Chondrocyte (in vitro differentiated cells): Measurements from ENCODE around the gene KCNA3. TPM values are rescaled to one million over a fixed set of nuclear protein-coding genes. Genes with fewer than 3 reads are reported as not detected.

ENCODE experiments used
- DNase-seq: peaks from one replicate; pipeline ENCODE4 v3.0.0; 2021; ENCODE audit warnings: mixed read lengths, low spot score
- H3K27ac Mint-ChIP-seq: one replicate; pipeline ENCODE4 v1.8.0; 2021; ENCODE audit warnings: mild to moderate bottlenecking, moderate library complexity, mixed read lengths; ENCODE audit not compliant: unreplicated experiment
- H3K27me3 Mint-ChIP-seq: 2 replicates; pipeline ENCODE4 v1.8.0; 2021; ENCODE audit warnings: low read depth, mixed read lengths
- H3K36me3 Mint-ChIP-seq: 2 replicates; pipeline ENCODE4 v1.8.0; 2021; ENCODE audit warnings: low read depth, mixed read lengths
- H3K4me1 Mint-ChIP-seq: 2 replicates; pipeline ENCODE4 v1.8.0; 2021; ENCODE audit warnings: low read depth, mild to moderate bottlenecking, mixed read lengths
- H3K4me3 Mint-ChIP-seq: one replicate; pipeline ENCODE4 v1.8.0; 2021; ENCODE audit warnings: mild to moderate bottlenecking, moderate library complexity, mixed read lengths; ENCODE audit not compliant: unreplicated experiment
- H3K9me3 Mint-ChIP-seq: 2 replicates; pipeline ENCODE4 v1.8.0; 2021; ENCODE audit warnings: low read depth, mixed read lengths
- CTCF ChIP-seq: fragments of 200-600 bp; sonication (generic); IDR thresholded peaks from 2 replicates; pipeline ENCODE4 v1.5.0; 2021; ENCODE audit warnings: antibody characterized with exemption, mild to moderate bottlenecking, moderate library complexity
- total RNA-seq: library from RNA; stranded (reverse); gene quantifications from 3 replicates; pipeline ENCODE4 v1.2.1, GENCODE V29; 2021

The KCNA3 gene
- total RNA-seq, 1 donor from 2014 or later: not detected

DNA sequence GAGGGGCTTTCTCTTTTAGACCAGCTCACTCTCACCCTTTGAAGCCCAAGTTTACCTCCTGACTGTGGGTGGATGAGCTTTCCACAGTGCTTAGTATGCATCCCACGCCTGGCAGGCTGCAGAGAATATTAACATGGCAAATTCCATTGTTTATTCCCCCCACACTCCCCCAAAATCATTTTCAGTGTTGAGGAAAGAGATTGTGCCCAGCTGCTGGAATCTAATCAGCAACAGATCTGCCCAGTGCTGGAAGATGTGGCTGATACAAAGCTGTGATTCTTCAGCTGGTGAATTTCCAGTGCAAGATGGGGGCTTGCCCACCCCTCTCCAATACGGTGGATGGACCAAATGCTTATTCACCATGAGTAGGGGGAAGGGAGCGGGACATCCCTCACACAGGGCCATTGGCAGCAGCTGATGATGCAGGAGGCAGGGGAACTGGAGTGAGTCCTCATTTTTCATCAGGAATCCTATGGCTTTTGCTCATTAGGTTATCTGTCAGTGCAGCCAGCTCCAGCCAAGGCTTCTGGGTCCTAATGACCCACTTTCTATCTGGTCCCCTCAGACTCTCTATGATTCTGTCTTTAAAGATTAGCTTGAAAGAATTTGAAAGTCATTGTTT lies 39.7 kb upstream of the KCNA3 start:
- H3K27me3 Mint-ChIP-seq: peaks cover 10% of the 10 kb centered on the region
- H3K4me3 Mint-ChIP-seq: no peak overlapping the region
- H3K9me3 Mint-ChIP-seq: no peaks in the 10 kb centered on the region
- TF ChIP-seq CTCF: no peak
- no peak overlapping the region for H3K27ac Mint-ChIP-seq
- H3K36me3 Mint-ChIP-seq: no peaks in the 10 kb centered on the region
- H3K4me1 Mint-ChIP-seq: no peaks in the 10 kb centered on the region
- DNase-seq: no peak

DNA sequence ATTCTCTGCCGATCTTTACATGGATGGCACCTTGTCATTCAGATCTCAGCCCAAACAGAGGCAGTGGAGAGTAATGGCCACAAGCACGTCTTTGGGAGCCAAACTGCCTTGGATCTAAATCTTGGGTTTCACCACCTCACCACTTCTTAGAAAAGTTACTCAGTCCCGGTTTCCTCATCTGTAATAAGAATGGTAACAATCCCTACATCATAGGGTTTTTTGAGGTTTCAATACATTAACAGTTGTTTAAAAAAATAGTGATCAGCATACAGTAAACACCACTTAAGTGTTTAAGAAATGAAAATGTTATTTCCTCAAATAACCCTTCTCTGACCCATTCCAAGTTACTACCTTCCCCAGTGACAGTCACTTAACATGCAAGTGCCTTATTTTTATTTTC lies 38.5 kb upstream of the KCNA3 start:
- no peaks in the 10 kb centered on the region for H3K4me1 Mint-ChIP-seq
- no peak overlapping the region for H3K4me3 Mint-ChIP-seq
- no peaks in the 10 kb centered on the region for H3K36me3 Mint-ChIP-seq

GRCh38 chr1:110710314-110710713 lies 35.6 kb upstream of the KCNA3 start:
- no peaks in the 10 kb centered on the region for H3K4me1 Mint-ChIP-seq
- DNase-seq: no peak
- no peaks in the 10 kb centered on the region for H3K36me3 Mint-ChIP-seq
- no peaks in the 10 kb centered on the region for H3K9me3 Mint-ChIP-seq
- no peak overlapping the region for H3K27ac Mint-ChIP-seq
- no peak for TF ChIP-seq CTCF
- peaks cover 12% of the 10 kb centered on the region for H3K27me3 Mint-ChIP-seq
- no peak overlapping the region for H3K4me3 Mint-ChIP-seq

More for the DNA sequence above, 38.5 kb upstream of the KCNA3 start:
- no peak for TF ChIP-seq CTCF
- Mint-ChIP-seq H3K27ac (no peak overlapping the region), H3K9me3 (no peaks in the 10 kb centered on the region), H3K27me3 (peaks cover 10% of the 10 kb centered on the region)
- no peak for DNase-seq

GRCh38 chr1:110708974-110709440 lies 34.3 kb upstream of the KCNA3 start:
- Mint-ChIP-seq H3K27ac (no peak overlapping the region), H3K36me3 (no peaks in the 10 kb centered on the region), H3K4me1 (no peaks in the 10 kb centered on the region), H3K27me3 (peaks cover 10% of the 10 kb centered on the region), H3K9me3 (no peaks in the 10 kb centered on the region), H3K4me3 (no peak overlapping the region)
- no peak for TF ChIP-seq CTCF
- DNase-seq: no peak

GRCh38 chr1:110707232-110707631 lies 32.5 kb upstream of the KCNA3 start:
- Mint-ChIP-seq H3K4me1 (no peaks in the 10 kb centered on the region), H3K4me3 (no peak overlapping the region), H3K27me3 (peaks cover 2% of the 10 kb centered on the region), H3K9me3 (no peaks in the 10 kb centered on the region), H3K36me3 (no peaks in the 10 kb centered on the region), H3K27ac (no peak overlapping the region)
- TF ChIP-seq CTCF: no peak
- DNase-seq: no peak
